ENCODE measurements around the gene STX8. TPM values are rescaled to one million over a fixed set of nuclear protein-coding genes. Genes with fewer than 3 reads are reported as not detected.

Gene STX8
- total RNA-seq, 1 donor from 2014 or later = 50.6 TPM

GRCh38 chr17:9231449-9232154, 344.0 kb downstream of the STX8 start:
- TF ChIP-seq, protein P1, sequence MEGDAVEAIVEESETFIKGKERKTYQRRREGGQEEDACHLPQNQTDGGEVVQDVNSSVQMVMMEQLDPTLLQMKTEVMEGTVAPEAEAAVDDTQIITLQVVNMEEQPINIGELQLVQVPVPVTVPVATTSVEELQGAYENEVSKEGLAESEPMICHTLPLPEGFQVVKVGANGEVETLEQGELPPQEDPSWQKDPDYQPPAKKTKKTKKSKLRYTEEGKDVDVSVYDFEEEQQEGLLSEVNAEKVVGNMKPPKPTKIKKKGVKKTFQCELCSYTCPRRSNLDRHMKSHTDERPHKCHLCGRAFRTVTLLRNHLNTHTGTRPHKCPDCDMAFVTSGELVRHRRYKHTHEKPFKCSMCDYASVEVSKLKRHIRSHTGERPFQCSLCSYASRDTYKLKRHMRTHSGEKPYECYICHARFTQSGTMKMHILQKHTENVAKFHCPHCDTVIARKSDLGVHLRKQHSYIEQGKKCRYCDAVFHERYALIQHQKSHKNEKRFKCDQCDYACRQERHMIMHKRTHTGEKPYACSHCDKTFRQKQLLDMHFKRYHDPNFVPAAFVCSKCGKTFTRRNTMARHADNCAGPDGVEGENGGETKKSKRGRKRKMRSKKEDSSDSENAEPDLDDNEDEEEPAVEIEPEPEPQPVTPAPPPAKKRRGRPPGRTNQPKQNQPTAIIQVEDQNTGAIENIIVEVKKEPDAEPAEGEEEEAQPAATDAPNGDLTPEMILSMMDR (IDR thresholded peaks at IDR 0.05) = no peak
- H3K27ac Mint-ChIP-seq (ENCODE audit: unreplicated experiment) = no peak overlapping the region
- no peak for DNase-seq (ENCODE audit: low spot score)

GRCh38 chr17:9230861-9231260, 344.8 kb downstream of the STX8 start:
- H3K27me3 Mint-ChIP-seq (ENCODE audit: low read depth) = peaks cover 2% of the 10 kb centered on the region
- no peaks in the 10 kb centered on the region for H3K9me3 Mint-ChIP-seq (ENCODE audit: low read depth)
- DNase-seq (ENCODE audit: low spot score) = no peak
- no peak overlapping the region for H3K27ac Mint-ChIP-seq (ENCODE audit: unreplicated experiment)
- no peak overlapping the region for H3K4me3 Mint-ChIP-seq (ENCODE audit: unreplicated experiment)
- H3K4me1 Mint-ChIP-seq (ENCODE audit: low read depth) = peaks cover 3% of the 10 kb centered on the region
- H3K36me3 Mint-ChIP-seq (ENCODE audit: low read depth) = no peaks in the 10 kb centered on the region
- TF ChIP-seq, protein P1 (IDR thresholded peaks at IDR 0.05) = no peak

More at GRCh38 chr17:9231449-9232154, 344.0 kb downstream of the STX8 start:
- H3K36me3 Mint-ChIP-seq (ENCODE audit: low read depth) = no peaks in the 10 kb centered on the region
- H3K4me3 Mint-ChIP-seq (ENCODE audit: unreplicated experiment) = no peak overlapping the region
- H3K4me1 Mint-ChIP-seq (ENCODE audit: low read depth) = peaks cover 3% of the 10 kb centered on the region
- no peaks in the 10 kb centered on the region for H3K9me3 Mint-ChIP-seq (ENCODE audit: low read depth)
- H3K27me3 Mint-ChIP-seq (ENCODE audit: low read depth) = peaks cover 2% of the 10 kb centered on the region

DNA sequence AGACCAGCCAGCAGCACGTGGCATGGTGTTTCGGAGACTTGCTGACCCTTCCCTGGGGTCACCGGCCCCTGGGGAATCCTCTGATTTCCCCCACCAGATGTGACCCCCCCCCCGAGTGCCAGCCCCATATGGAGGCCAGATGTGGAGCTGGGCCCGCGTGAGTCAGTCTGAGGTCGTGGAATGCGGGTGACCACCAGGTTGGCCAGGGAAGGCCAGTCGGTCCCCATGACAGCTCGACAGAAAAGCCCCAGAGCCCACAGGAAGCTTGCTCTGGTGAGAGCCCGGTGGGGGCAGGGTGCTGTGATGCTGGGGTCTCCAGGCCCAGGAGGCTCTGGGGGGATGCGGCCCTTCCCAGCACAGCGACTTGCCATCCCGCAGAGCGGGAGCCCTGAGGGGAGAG, 345.3 kb downstream of the STX8 start:
- Mint-ChIP-seq H3K36me3 (ENCODE audit: low read depth) (no peaks in the 10 kb centered on the region), H3K4me3 (ENCODE audit: unreplicated experiment) (no peak overlapping the region), H3K9me3 (ENCODE audit: low read depth) (no peaks in the 10 kb centered on the region), H3K27me3 (ENCODE audit: low read depth) (peaks cover 2% of the 10 kb centered on the region), H3K4me1 (ENCODE audit: low read depth) (peaks cover 3% of the 10 kb centered on the region), H3K27ac (ENCODE audit: unreplicated experiment) (no peak overlapping the region)
- TF ChIP-seq, protein P1 (IDR thresholded peaks at IDR 0.05) = no peak
- no peak for DNase-seq (ENCODE audit: low spot score)

GRCh38 chr17:9229826-9230201, 345.8 kb downstream of the STX8 start:
- Mint-ChIP-seq H3K27me3 (ENCODE audit: low read depth) (peaks cover 2% of the 10 kb centered on the region), H3K9me3 (ENCODE audit: low read depth) (no peaks in the 10 kb centered on the region), H3K36me3 (ENCODE audit: low read depth) (no peaks in the 10 kb centered on the region), H3K4me3 (ENCODE audit: unreplicated experiment) (no peak overlapping the region), H3K4me1 (ENCODE audit: low read depth) (peaks cover 3% of the 10 kb centered on the region), H3K27ac (ENCODE audit: unreplicated experiment) (no peak overlapping the region)
- TF ChIP-seq, protein P1 (IDR thresholded peaks at IDR 0.05) = no peak
- DNase-seq (ENCODE audit: low spot score) = no peak

- H3K4me3 Mint-ChIP-seq (ENCODE audit: unreplicated experiment) = no peak overlapping the region
- no peaks in the 10 kb centered on the region for H3K36me3 Mint-ChIP-seq (ENCODE audit: low read depth)
- H3K27me3 Mint-ChIP-seq (ENCODE audit: low read depth) = peaks cover 2% of the 10 kb centered on the region
- peaks cover 3% of the 10 kb centered on the region for H3K4me1 Mint-ChIP-seq (ENCODE audit: low read depth)
- TF ChIP-seq, protein P1 (IDR thresholded peaks at IDR 0.05) = no peak
- DNase-seq (ENCODE audit: low spot score) = no peak
- no peaks in the 10 kb centered on the region for H3K9me3 Mint-ChIP-seq (ENCODE audit: low read depth)
- no peak overlapping the region for H3K27ac Mint-ChIP-seq (ENCODE audit: unreplicated experiment)
These were observed 346.3 kb downstream of the STX8 start for GRCh38 chr17:9229160-9229825.
